H4 (cell line): ENCODE results near the gene TMEM45B. TPM values are rescaled to one million over a fixed set of nuclear protein-coding genes. Genes with fewer than 3 reads are reported as not detected.

ENCODE experiments used
- total RNA-seq: library from RNA; depleted of rRNA; stranded (reverse); fragments of >200 nt; shearing (Covaris generic); gene quantifications from 2 replicates; pipeline ENCODE4 v1.2.3, GENCODE V29; 2014; rRNA removed

The TMEM45B gene
- total RNA-seq, 1 experiment from 2014 or later, result not detected

Other genes starting within 250 kb of the TMEM45B start
- 15.1 and 30.7 TPM in 2 replicates for gene NFRKB, start 79.7 kb downstream of the TMEM45B start, total RNA-seq
- gene PRDM10, start 187.0 kb downstream of the TMEM45B start, total RNA-seq, result 2.4 and 4.3 TPM in 2 replicates